Activated T-helper 17 cell treated with anti-CD3 and anti-CD28 coated beads, Interleukin-2, amount 50 U/mL, for 72 hours (primary cell): ENCODE measurements around the gene PPL. TPM values are rescaled to one million over a fixed set of nuclear protein-coding genes. Genes with fewer than 3 reads are reported as not detected.

Experiments
- ATAC-seq: fragments of 150-1000 bp; cut with Tn5 transposase; replicated peaks from 2 replicates; pipeline ENCODE4 v1.10.0; 2021; ENCODE audit warnings: mild to moderate bottlenecking, moderate library complexity
- H3K27ac Mint-ChIP-seq: one replicate; pipeline ENCODE4 v1.8.0; 2022; ENCODE audit warnings: mixed read lengths
- H3K27me3 Mint-ChIP-seq: one replicate; pipeline ENCODE4 v1.8.0; 2022; ENCODE audit warnings: mixed read lengths
- H3K36me3 Mint-ChIP-seq: one replicate; pipeline ENCODE4 v1.8.0; 2022; ENCODE audit warnings: low read depth, mild to moderate bottlenecking, mixed read lengths
- H3K4me1 Mint-ChIP-seq: one replicate; pipeline ENCODE4 v1.8.0; 2022; ENCODE audit warnings: mixed read lengths
- H3K4me3 Mint-ChIP-seq: one replicate; pipeline ENCODE4 v1.8.0; 2022; ENCODE audit warnings: mild to moderate bottlenecking, mixed read lengths
- H3K9me3 Mint-ChIP-seq: one replicate; pipeline ENCODE4 v1.8.0; 2022; ENCODE audit warnings: mixed read lengths
- total RNA-seq, 2 donors: library from RNA; stranded (reverse); gene quantifications; one replicate each; pipeline ENCODE4 v1.2.3, GENCODE V29; 2022

PPL gene
- total RNA-seq, 2 donors from 2014 or later: not detected

DNA sequence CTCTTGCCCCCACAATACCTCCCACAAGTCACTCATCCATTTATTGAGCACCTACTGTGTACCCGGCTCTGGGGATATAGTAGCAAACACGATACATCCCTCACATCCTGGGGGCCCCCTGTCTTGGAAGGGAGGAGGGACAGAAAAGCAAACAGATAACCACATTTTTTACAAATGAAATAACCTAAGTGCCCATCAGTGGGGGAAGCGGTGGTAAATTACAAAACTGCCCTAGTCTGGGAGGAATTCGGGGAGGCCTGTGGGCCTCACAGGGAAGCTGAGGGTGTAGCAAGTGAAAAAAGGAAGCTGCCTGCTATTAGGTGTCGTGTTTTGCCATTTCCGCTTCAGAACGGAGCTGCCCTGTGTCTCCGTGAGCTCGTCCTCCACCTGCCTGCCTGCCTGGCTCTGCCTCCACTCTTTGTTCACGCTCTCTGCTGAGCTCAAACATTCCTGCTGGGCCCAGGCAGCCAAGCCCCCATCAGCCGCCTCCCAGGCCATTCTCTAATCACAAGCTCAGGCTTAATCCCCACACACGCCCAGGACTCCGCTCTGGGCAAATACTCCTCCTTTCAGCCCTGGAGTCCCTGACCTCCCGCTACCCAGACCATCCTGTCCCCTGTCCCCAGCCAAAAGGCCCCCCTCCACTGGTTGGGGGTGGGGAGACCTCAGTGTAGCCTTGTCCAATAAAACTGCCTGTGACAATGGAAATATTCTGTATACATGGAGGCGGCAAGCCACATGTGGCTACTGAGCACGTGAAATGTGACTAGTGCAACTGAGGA lies 11.0 kb upstream of the PPL start:
- H3K9me3 Mint-ChIP-seq: no peaks in the 10 kb centered on the region
- ATAC-seq: no peak

DNA sequence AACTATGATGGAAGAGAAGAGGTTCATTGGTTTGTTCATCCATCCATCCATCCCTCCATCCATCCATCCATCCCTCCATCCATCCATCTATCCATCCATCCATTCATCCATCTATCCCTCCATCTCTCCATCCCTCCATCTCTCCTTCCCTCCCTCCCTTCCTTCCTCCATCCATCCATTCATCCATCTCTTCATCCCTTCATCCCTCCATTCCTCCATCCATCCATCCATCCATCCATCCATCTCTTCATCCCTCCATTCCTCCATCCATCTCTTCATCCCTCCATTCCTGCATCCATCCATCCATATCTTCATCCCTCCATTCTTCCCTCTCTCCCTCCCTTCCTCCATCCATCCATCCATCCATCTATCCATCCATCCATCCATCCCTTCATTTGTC lies 10.0 kb upstream of the PPL start:
- Mint-ChIP-seq H3K27me3 (peaks cover 15% of the 10 kb centered on the region), H3K27ac (no peak overlapping the region), H3K4me1 (no peaks in the 10 kb centered on the region), H3K9me3 (no peaks in the 10 kb centered on the region), H3K36me3 (no peaks in the 10 kb centered on the region), H3K4me3 (no peak overlapping the region)
- ATAC-seq: no peak

More for the DNA sequence above, 11.0 kb upstream of the PPL start:
- Mint-ChIP-seq H3K4me1 (no peaks in the 10 kb centered on the region), H3K27ac (no peak overlapping the region), H3K27me3 (peaks cover 15% of the 10 kb centered on the region), H3K4me3 (no peak overlapping the region), H3K36me3 (no peaks in the 10 kb centered on the region)

DNA sequence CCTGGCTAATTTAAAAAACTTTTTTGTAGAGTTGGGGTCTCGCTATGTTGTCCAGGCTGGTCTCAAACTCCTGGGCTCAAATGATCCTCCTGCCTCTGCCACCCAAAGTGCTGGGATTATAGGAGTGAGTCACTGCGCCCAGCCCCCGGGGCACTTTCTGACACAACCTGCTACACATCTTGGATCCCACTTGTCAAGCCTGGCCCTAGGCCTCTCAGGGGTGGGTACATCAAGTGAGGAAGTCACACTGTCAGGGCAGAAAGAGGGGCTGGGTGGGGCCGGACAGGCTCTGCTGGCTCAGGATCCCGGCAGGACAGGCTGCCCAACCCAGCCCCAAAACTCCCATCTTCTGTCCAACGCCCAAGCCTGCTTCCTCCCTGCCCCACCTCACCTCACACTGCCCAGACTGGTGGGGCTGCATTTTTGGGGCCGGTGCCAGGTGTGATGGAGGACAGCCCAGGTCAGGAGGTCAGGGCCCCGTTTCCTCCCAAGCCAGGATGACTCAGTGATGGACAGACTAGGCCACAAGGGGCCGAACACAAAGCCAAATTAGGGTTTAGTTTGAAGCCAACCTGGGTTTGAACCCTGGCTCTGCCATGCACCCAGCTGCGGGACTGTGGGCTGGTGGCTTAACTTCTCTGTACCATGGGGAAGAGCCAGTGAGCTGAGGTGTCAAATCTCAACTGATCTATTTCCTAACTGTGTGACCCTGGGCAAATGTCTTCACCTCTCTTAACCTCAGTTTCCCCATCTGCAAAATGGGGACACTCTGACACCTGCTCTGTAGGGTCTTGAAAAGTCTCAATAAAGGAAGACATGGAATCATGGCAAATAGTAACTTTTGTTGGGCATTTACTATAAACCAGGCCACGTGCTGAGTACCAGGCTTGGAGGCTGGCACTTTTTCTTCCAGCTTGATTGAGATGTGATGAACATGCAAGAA lies 8.9 kb upstream of the PPL start:
- Mint-ChIP-seq H3K27me3 (peaks cover 15% of the 10 kb centered on the region), H3K9me3 (no peaks in the 10 kb centered on the region), H3K4me1 (no peaks in the 10 kb centered on the region), H3K36me3 (no peaks in the 10 kb centered on the region), H3K4me3 (no peak overlapping the region), H3K27ac (no peak overlapping the region)
- ATAC-seq: no peak

DNA sequence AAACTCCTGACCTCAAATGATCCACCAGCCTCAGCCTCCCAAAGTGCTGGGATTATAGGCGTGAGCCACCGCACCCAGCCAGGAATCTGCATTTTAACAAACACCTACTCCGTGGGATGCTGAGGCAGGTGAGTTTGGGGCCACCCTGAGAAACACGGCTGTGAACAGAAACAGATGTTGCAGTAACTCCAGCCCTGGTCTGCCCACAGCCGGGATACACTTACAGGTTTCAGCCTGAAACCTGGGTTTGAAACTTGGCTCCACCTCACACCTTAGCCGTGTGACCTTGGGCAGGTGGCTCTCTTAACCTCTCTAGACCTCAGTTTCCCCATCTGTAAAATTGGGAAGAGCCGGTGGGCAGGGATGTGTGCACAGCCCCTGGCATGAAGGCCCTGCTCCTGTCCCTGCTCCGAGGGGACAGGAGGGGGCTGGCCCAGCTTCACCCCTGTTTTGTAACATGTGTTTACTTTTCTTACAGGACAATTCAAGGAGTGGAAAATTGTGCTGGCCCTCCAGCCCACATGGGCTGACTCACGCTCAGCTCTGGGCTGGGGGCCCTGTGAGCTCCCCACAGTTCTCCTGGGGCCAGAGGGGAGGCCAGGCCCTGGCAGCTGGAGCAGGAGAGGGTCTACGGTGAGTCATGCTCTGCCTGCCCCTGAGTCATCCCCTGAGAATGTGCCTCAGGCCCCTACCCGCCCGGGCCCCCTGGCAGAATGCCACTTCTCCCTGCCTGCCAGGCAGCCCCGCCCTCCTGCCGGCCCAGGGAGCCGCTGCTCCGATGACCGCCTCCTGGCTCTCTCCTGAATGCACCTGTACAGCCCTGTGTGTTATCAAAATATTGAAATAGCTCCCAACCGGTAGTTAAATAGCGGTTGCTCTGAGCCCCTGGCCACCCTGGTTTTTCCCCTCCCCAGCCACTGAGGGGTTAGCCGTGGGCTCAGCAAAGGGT lies 7.7 kb upstream of the PPL start:
- Mint-ChIP-seq H3K4me1 (no peaks in the 10 kb centered on the region), H3K36me3 (no peaks in the 10 kb centered on the region), H3K4me3 (no peak overlapping the region), H3K27me3 (peaks cover 15% of the 10 kb centered on the region), H3K27ac (no peak overlapping the region), H3K9me3 (no peaks in the 10 kb centered on the region)
- no peak for ATAC-seq

DNA sequence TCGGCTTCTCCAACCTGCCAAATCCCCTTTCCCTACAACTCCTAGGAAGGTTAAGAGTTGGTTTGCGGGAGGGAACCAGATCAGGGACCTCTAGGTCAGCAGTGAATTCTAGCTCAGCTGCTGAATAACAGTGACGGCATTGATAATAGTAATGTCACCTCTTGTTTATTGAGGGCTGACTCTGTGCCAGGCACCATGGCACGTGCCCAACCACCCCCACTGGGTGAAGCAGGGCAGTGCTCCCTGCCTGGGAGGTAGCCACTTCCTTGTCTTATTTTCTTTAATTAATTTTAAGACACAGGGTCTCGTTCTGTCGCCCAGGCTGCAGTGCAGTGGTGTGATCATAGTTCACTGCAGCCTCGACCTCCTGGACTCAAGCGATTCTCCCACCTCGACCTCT lies 5.5 kb upstream of the PPL start:
- Mint-ChIP-seq H3K4me1 (no peaks in the 10 kb centered on the region), H3K36me3 (no peaks in the 10 kb centered on the region), H3K27me3 (peaks cover 17% of the 10 kb centered on the region), H3K9me3 (no peaks in the 10 kb centered on the region), H3K27ac (no peak overlapping the region), H3K4me3 (no peak overlapping the region)
- no peak for ATAC-seq

DNA sequence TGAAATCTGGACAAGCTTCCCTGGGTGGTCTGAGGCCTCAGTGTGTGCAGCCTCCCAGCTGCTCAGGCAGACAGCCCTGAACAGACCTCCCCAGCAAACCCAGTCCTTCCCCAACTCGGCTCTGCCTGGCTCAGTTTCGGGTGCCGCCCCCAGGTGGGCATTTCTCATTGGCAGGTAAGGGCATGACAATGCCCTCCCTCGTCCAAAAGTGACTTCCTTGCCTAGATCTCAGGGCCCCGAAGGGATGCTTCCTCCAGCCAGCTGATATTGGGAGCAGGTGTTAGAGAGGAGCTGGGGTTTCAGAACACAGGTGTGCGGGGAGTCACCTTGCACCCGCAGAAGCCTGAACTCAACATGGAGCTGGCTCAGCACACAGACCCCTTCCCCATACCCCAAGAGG lies 3.8 kb upstream of the PPL start:
- Mint-ChIP-seq H3K9me3 (no peaks in the 10 kb centered on the region), H3K27me3 (peaks cover 11% of the 10 kb centered on the region), H3K27ac (no peak overlapping the region), H3K36me3 (no peaks in the 10 kb centered on the region), H3K4me1 (no peaks in the 10 kb centered on the region), H3K4me3 (no peak overlapping the region)
- no peak for ATAC-seq

DNA sequence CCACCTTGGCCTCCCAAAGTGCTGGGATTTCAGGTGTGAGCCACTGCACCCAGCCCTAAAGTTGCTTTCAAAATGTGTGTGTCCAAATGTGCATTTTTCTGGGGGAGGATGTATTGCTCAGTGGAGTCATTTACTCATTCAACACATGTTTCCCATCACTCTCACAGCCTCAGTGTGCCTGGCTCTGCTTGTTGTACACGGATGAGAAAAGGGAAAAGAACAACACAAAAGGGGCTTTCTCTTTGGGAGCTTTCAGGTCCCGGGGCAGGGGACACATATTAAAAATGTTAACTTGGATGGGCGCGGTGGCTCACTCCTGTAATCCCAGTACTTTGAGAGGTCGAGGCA lies 1.7 kb upstream of the PPL start:
- H3K9me3 Mint-ChIP-seq: no peaks in the 10 kb centered on the region
- no peak for ATAC-seq
- H3K4me3 Mint-ChIP-seq: no peak overlapping the region
- peaks cover 17% of the 10 kb centered on the region for H3K27me3 Mint-ChIP-seq
- no peaks in the 10 kb centered on the region for H3K4me1 Mint-ChIP-seq
- H3K36me3 Mint-ChIP-seq: no peaks in the 10 kb centered on the region
- H3K27ac Mint-ChIP-seq: no peak overlapping the region

DNA sequence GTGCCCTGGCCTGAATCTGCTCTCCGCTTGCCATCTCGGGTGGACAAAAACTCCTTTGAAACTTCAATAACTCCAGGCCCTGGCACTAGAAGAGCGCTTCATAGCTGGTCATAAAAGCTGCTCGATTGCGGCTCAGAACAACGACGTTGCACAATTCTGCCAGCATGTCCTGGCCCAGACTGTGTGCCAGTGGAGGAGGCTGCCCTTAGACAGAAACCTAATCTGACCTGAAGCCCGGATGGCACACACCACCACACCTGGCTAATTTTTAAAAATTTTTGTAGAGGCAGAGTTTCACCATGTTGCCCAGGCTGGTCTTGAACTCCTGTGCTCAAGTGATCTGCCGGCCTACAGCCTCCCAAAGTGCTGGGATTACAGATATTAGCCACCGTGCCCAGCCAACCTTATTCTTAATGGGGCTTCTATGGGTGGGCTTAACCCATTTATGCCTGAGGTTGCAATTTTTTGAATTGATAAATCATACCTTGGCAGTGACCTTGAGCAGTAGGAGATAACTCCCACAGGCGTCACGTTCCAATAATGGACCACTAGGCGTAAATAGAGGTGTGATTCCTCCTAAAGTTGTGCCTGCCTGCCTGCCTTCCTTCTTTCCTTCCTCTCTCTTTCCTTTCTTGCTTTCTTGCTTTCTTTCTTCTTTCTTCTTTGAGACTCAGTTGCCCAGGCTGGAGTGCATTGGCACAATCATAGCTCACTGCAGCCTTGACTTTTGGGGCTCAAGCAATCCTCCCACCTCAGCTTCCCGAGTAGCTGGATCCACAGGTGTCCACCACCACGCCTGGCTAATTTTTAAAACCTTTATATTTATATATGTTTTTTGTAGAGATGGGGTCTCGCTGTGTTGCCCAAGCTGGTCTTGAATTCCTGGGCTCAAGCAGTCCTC lies 1.1 kb upstream of the PPL start:
- H3K4me1 Mint-ChIP-seq: no peaks in the 10 kb centered on the region
- no peaks in the 10 kb centered on the region for H3K9me3 Mint-ChIP-seq
- peaks cover 17% of the 10 kb centered on the region for H3K27me3 Mint-ChIP-seq
- H3K27ac Mint-ChIP-seq: no peak overlapping the region
- peak overlapping the region; percentile 50 for H3K4me3 Mint-ChIP-seq
- ATAC-seq: no peak
- no peaks in the 10 kb centered on the region for H3K36me3 Mint-ChIP-seq

DNA sequence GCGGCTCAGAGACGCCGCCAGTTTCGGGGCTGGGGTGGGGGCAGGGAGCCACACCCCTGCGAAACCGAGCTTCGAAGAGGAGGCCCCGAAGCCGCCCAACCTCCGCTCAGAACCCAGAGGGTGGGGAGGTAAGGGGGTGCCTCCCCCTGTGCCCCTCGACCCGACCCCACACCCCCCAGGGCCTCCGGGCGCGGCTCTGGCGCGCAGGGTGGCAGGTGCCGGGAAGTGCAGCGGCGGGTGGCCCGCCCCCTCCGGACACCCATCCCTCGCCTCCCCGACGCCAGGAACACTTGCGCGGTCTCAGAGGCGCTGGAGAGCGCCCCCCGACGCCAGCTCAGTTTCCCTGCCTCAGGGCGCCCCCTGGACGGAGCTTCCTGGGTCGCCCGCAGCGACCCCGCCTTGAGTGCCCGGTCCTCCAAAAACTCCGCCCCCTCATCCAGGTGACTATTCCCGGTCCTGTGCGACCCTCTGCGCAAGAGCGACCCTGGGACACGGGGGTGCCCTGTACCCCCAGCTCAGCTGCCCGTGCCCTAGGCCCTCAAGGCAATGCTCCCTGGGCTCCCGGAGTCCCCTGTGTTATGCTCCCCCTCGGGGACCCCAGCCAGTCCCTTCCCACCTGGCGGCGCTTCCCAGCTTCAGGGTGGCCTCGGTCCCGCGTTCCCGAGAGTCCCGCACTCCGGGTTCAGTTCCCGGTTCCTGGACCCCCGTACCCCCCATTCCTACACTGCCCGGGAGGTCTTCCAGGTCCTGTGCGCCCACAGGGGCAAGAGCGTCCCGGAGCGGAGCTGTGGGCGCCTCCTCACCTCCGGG lies 562 bp downstream of the PPL start:
- Mint-ChIP-seq H3K27ac (no peak overlapping the region), H3K36me3 (no peaks in the 10 kb centered on the region), H3K4me1 (no peaks in the 10 kb centered on the region), H3K4me3 (peak overlapping the region; percentile 59), H3K9me3 (no peaks in the 10 kb centered on the region), H3K27me3 (peaks cover 17% of the 10 kb centered on the region)
- ATAC-seq: peak; percentile 9

DNA sequence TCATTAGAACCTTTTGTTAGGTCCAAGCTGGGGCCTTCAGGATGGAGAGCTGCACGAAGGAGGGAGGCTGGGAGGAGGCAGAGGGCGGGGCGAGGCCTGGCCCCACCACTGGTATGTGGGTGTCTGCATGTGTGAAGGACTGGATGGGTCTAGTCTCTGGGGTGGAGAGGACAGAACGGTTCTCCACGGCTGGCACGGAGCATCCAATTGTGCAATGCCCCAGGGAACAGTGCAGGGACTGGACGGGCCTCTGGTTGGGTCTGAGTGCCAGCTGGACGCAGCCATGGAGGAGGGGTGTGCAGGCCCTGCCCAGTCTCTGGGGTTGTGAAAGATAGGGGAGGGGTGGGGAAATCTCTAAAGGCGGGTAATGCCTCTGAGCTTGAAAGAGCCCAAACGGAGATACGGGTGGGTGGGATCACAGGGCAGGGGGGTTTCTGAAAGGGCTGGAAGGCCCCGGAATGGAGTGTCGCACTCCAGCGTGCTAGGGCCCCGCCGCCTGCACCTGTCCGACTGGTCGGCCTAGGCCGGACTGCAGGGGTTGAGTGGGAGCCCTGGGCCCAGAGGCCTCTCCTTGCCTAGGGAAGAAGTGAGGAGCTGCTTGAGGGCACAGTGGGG lies 1.6 kb downstream of the PPL start:
- H3K4me3 Mint-ChIP-seq: no peak overlapping the region
- peaks cover 17% of the 10 kb centered on the region for H3K27me3 Mint-ChIP-seq
- H3K36me3 Mint-ChIP-seq: no peaks in the 10 kb centered on the region
- H3K4me1 Mint-ChIP-seq: no peaks in the 10 kb centered on the region
- no peaks in the 10 kb centered on the region for H3K9me3 Mint-ChIP-seq
- no peak overlapping the region for H3K27ac Mint-ChIP-seq
- no peak for ATAC-seq

DNA sequence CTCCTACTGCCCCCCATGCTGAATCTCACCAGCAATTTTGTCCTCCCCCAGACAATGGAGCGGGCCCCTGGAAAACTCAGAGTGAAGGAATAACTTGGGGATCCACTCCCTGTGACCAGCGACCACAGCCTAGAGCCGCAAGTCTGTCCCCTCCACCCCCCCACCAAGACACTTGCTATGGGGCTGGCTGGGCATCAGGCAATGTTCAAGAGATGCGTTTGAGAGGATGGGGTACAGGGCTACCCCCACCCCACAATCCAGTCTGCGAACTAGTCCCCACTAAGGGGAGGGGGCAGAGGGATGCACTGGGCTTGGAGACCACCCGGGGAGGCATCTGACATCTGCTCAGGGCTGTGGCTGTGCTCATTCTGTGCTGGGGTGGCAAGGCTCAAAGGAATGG lies 2.4 kb downstream of the PPL start:
- no peak overlapping the region for H3K27ac Mint-ChIP-seq
- no peaks in the 10 kb centered on the region for H3K9me3 Mint-ChIP-seq
- H3K36me3 Mint-ChIP-seq: no peaks in the 10 kb centered on the region
- no peak overlapping the region for H3K4me3 Mint-ChIP-seq
- no peaks in the 10 kb centered on the region for H3K4me1 Mint-ChIP-seq
- H3K27me3 Mint-ChIP-seq: peaks cover 17% of the 10 kb centered on the region
- ATAC-seq: no peak

DNA sequence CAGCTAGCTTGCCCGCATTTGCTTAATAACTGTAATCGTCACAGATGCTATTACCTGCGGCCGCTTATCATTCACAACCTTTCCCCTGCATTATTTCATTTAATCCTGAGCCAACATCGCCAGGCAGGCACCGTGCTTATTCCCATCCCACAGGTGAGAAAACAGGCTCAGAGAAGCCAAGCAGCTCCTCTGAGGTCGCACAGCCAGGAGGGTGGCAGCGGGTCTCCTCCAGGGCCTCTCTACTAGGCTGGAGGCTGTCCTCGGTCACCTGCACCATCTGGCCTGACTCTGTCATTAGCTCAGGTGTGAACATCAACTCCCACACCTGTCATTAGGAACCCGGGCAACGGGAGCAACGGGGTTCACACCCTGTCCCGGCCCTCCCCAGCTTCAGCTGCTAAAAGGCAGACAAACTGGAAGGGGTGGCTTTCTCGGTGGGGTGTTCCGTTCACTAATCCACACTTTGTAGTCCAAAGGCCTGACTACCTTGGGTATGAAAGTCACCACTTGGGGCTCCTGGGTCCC lies 3.0 kb downstream of the PPL start:
- Mint-ChIP-seq H3K27ac (no peak overlapping the region), H3K4me3 (no peak overlapping the region), H3K4me1 (no peaks in the 10 kb centered on the region), H3K36me3 (no peaks in the 10 kb centered on the region), H3K9me3 (no peaks in the 10 kb centered on the region), H3K27me3 (peaks cover 17% of the 10 kb centered on the region)
- no peak for ATAC-seq
